ENCODE results near the gene HRH3. TPM values are rescaled to one million over a fixed set of nuclear protein-coding genes. Genes with fewer than 3 reads are reported as not detected.
A peak's percentile ranks its signal among the peaks of the same experiment; 100 is the strongest.

Gene HRH3
- total RNA-seq, 1 donor from 2014 or later: not detected

DNA sequence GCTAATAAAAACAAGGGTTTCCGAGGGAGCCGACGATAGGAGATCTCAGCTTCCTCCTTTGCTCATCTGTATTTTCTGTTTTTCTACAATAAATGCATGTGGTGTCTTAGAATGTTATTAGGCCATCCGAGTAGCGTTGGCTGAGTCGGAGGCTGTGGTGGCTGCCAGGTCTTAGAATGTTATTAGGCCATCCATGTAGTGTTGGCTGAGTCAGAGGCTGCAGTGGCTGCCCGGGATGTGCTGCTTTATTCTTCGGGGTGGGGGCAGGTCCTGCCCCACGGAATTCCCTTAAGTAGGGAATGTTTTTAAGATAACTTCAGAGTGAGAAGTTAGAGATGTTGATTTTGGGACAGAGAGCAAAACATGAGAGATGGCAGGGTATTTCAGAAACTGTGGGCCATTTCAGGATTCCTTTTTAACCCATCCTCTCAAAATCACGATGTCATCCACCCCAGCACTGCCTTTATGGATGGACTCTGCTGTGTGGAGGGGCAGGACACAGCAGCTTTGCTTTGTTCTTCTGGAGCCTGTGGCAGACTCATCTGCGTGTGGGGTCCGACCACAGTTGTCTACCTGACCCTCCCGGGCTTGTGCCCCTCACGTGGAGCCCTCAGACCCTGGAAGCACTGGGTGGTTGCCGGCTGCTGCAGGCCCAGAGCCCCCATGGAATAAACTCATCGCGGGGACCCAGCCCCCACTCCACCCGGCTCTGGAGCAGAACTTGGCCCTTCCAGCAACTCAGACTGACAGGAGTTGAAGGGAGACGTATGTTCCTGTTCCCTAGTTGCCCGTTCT lies 38.6 kb upstream of the HRH3 start:
- TF ChIP-seq, protein P1, sequence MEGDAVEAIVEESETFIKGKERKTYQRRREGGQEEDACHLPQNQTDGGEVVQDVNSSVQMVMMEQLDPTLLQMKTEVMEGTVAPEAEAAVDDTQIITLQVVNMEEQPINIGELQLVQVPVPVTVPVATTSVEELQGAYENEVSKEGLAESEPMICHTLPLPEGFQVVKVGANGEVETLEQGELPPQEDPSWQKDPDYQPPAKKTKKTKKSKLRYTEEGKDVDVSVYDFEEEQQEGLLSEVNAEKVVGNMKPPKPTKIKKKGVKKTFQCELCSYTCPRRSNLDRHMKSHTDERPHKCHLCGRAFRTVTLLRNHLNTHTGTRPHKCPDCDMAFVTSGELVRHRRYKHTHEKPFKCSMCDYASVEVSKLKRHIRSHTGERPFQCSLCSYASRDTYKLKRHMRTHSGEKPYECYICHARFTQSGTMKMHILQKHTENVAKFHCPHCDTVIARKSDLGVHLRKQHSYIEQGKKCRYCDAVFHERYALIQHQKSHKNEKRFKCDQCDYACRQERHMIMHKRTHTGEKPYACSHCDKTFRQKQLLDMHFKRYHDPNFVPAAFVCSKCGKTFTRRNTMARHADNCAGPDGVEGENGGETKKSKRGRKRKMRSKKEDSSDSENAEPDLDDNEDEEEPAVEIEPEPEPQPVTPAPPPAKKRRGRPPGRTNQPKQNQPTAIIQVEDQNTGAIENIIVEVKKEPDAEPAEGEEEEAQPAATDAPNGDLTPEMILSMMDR (IDR thresholded peaks at IDR 0.05; ENCODE audit: insufficient read depth, low read length, poor library complexity, severe bottlenecking): no peak
- Histone ChIP-seq H3K27me3 (ENCODE audit: control insufficient read depth, insufficient read depth, low read length) (no peaks in the 10 kb centered on the region), H3K4me3 (ENCODE audit: low read depth, low read length) (no peak overlapping the region), H3K36me3 (ENCODE audit: control insufficient read depth, insufficient read depth, low read length) (peaks cover 4% of the 10 kb centered on the region)
- peak; percentile 28 for DNase-seq (ENCODE audit: low read depth)

DNA sequence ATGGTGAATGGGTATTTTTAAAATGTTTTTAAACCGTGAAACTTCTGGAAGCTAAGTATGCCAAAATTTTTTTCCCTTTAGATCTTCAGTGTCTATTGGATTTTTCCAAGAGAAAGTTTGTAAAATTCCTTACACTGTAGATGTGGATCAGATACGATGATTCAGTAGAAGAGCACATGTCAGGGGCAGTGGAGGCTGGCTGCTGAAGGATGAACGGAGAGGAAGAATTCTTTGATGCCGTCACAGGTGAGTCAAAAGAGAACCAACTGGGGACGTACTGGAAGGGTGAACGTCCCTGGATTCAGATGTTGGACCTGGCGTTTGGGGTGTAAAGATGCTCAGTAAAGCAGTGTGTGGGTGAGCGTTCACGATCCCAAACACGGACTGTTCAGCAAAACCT lies 35.9 kb upstream of the HRH3 start:
- Histone ChIP-seq H3K4me3 (ENCODE audit: low read depth, low read length) (no peak overlapping the region), H3K36me3 (ENCODE audit: control insufficient read depth, insufficient read depth, low read length) (peaks cover 4% of the 10 kb centered on the region), H3K27me3 (ENCODE audit: control insufficient read depth, insufficient read depth, low read length) (no peaks in the 10 kb centered on the region)
- DNase-seq (ENCODE audit: low read depth): no peak
- TF ChIP-seq, protein P1 (IDR thresholded peaks at IDR 0.05; ENCODE audit: insufficient read depth, low read length, poor library complexity, severe bottlenecking): no peak

DNA sequence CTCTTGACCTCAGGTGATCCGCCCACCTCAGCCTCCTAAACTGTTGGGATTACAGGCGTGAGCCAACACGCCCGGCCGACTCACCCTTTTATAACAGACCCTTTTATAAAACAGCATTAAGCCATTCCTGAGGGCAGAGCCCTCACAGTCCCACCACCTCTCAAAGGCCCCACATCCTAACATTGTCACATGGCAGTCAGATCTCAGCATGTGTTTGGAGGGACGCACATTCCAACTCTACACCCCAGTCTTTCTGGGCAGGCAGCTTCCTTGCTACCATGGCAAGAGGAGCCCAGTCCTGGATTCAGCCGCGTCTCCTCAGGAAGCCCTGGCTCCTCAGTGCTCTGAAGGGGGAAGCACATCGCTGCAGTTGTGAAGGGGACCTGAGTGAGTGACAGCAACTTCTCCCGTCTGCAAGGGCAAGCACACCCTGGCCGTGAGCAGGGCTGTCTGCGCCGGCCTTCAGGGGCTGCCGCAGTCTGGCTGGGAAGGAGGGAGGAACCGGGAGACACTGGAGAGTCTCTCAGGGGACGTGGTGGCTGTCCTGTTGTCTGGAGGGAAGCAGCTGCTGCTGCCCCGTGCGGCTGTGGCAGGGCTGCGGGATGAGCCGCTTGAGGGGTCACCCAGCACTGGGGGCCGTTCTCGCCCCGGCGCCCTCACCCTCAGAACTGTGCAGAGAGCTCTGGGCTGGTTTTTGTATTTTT lies 34.1 kb upstream of the HRH3 start:
- no peak overlapping the region for H3K4me3 ChIP-seq (ENCODE audit: low read depth, low read length)
- H3K36me3 ChIP-seq (ENCODE audit: control insufficient read depth, insufficient read depth, low read length): peaks cover 1% of the 10 kb centered on the region
- H3K27me3 ChIP-seq (ENCODE audit: control insufficient read depth, insufficient read depth, low read length): no peaks in the 10 kb centered on the region
- TF ChIP-seq, protein P1 (IDR thresholded peaks at IDR 0.05; ENCODE audit: insufficient read depth, low read length, poor library complexity, severe bottlenecking): no peak
- no peak for DNase-seq (ENCODE audit: low read depth)

DNA sequence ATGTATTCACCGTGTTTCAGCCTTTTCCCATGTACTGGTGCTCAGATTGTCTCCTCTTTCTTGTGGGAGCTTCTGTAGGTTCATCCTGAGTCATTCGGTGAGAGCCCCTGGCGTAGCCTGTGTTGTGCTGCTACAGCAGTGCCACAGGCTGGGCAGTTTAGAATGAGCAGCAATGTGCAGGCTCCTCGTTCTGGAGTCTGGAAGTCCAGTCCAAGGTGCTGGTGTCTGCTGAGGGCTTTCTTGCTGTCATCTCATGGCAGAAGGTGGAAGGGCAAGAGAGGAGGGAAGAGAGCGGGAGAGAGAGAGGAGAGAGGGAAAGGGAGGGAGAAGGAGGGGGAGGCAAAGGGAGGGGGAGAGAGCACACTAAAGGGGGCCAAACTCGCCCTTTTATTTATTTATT lies 33.3 kb upstream of the HRH3 start:
- Histone ChIP-seq H3K36me3 (ENCODE audit: control insufficient read depth, insufficient read depth, low read length) (peaks cover 1% of the 10 kb centered on the region), H3K27me3 (ENCODE audit: control insufficient read depth, insufficient read depth, low read length) (no peaks in the 10 kb centered on the region), H3K4me3 (ENCODE audit: low read depth, low read length) (no peak overlapping the region)
- DNase-seq (ENCODE audit: low read depth): no peak
- TF ChIP-seq, protein P1 (IDR thresholded peaks at IDR 0.05; ENCODE audit: insufficient read depth, low read length, poor library complexity, severe bottlenecking): no peak

DNA sequence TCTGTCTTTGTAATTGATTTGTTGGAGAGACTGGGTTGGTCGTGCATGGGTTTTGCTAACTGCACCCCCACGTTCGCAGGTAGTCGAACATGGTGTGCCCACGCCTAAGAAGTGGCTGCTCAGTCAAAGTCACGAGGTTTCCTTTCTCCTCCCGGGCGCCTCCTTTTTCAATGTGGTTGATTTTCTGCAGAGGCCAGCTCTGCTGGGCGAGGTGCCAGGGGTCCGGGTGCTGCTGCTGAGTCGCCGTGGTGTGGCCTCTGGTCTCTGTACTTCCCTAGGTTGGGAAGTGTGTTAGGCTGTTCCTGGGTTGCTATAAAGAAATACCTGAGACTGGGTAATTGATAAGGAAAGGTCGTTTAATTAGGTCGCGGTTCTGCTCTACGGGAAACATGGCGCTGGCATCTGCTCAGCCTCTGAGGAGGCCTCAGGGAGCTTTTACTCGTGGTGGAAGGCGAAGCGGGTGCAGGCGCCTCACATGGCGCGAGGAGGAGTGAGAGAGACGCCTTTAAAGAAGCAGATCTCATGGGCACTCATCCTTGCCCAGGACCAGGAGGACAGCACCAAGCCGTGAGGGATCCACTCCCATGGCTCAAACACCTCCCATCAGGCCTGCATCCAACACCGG lies 32.4 kb upstream of the HRH3 start:
- TF ChIP-seq, protein P1 (IDR thresholded peaks at IDR 0.05; ENCODE audit: insufficient read depth, low read length, poor library complexity, severe bottlenecking): no peak
- peak; percentile 10 for DNase-seq (ENCODE audit: low read depth)
- H3K36me3 ChIP-seq (ENCODE audit: control insufficient read depth, insufficient read depth, low read length): peaks cover 1% of the 10 kb centered on the region
- H3K4me3 ChIP-seq (ENCODE audit: low read depth, low read length): no peak overlapping the region
- no peaks in the 10 kb centered on the region for H3K27me3 ChIP-seq (ENCODE audit: control insufficient read depth, insufficient read depth, low read length)

All from kidney epithelial cell (primary cell).